DMS114 treated with DMSO at 0.1 percent for 48 hours (cell line): ENCODE measurements around the gene SLC7A6.

Experiments
- DNase-seq: peaks from one replicate; lab custom pipeline; 2025; ENCODE audit not compliant: unreplicated experiment; lab: John Stamatoyannopoulos, UW

Gene SLC7A6

GRCh38 chr16:68234188-68235107, 29.9 kb upstream of the SLC7A6 start:
- no peak for DNase-seq

GRCh38 chr16:68235108-68235886, 29.0 kb upstream of the SLC7A6 start:
- no peak for DNase-seq

GRCh38 chr16:68235887-68236136, 28.5 kb upstream of the SLC7A6 start, which contains the start of gene ESRP2:
TSS of gene ESRP2 (minus strand) at chr16:68236127. CDS start at chr16:68236045, 82 bp downstream.
- no peak for DNase-seq

- DNase-seq, result no peak
Measured at GRCh38 chr16:68236137-68236825, 28.0 kb upstream of the SLC7A6 start.

GRCh38 chr16:68236826-68237242, 27.5 kb upstream of the SLC7A6 start:
- DNase-seq, result no peak

GRCh38 chr16:68237243-68238028, 26.9 kb upstream of the SLC7A6 start:
- peak; percentile 97 for DNase-seq

- no peak for DNase-seq
Measured at GRCh38 chr16:68238029-68238345, 26.3 kb upstream of the SLC7A6 start.

- no peak for DNase-seq
Measured at GRCh38 chr16:68242085-68242484, 22.2 kb upstream of the SLC7A6 start.

- no peak for DNase-seq
Measured at GRCh38 chr16:68242926-68243858, 21.1 kb upstream of the SLC7A6 start.

GRCh38 chr16:68244481-68244902, 19.8 kb upstream of the SLC7A6 start:
- DNase-seq, result no peak

GRCh38 chr16:68244903-68245853, 19.1 kb upstream of the SLC7A6 start, which contains the start of gene PLA2G15:
TSS of gene PLA2G15 (plus strand) at chr16:68245373. CDS start at chr16:68245427, 54 bp downstream.
- DNase-seq, result peak; percentile 81

GRCh38 chr16:68246121-68246520, 18.2 kb upstream of the SLC7A6 start:
- DNase-seq, result no peak

GRCh38 chr16:68246666-68247065, 17.7 kb upstream of the SLC7A6 start:
- no peak for DNase-seq

- DNase-seq, result no peak
Measured at GRCh38 chr16:68247400-68247799, 16.9 kb upstream of the SLC7A6 start.

- DNase-seq, result no peak
Measured at GRCh38 chr16:68247932-68248331, 16.4 kb upstream of the SLC7A6 start.

GRCh38 chr16:68249371-68249770, 15.0 kb upstream of the SLC7A6 start:
- DNase-seq, result no peak

GRCh38 chr16:68250951-68251350, 13.4 kb upstream of the SLC7A6 start:
- no peak for DNase-seq

GRCh38 chr16:68251832-68252231, 12.5 kb upstream of the SLC7A6 start:
- no peak for DNase-seq

GRCh38 chr16:68252383-68252782, 11.9 kb upstream of the SLC7A6 start:
- DNase-seq, result no peak
